ENCODE data around the gene FOXN3.
A peak's percentile ranks its signal among the peaks of the same experiment; 100 is the strongest.

FOXN3 gene

GRCh38 chr14:89190765-89191513, 226.1 kb downstream of the FOXN3 start:
- DNase-seq = no peak

DNA sequence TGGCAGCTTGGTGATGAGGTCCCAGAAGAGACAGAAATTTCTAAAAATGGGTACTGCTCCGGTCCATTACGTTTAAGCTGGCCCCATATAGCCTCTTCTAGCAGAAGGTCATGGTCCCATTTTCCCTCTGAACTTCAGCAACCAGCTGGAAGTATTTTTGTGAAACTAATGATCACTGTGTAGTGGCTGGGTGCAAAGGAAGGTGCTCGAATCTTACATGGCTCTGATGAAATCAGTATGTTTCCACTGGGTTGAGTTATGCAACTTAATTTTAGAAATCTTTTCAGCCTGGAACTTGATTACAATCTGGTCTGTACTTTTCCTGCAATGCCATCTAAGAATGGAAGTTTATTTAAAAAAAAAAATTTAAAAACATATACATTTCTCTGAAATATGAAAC, 228.5 kb downstream of the FOXN3 start:
- no peak for DNase-seq

DNA sequence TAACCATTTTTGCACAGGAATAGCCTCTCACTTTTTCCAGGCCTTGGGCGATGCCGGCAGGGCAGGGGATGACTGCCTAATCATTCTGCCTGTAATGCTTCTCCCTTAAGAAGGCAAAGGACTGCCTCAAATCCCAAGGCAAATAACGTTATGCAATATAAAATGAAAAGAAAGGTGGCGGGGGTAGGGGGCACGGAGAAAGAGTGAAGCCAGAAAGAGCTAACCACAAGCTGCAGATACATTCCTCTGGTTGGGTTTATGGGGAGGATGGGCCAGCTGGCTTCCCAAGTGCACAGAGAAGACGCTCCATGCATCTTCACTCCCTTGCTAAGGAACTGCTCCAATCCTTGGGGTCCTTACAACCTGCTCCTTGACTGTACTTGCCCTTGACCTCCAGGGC, 229.5 kb downstream of the FOXN3 start:
- DNase-seq = peak; percentile 53

DNA sequence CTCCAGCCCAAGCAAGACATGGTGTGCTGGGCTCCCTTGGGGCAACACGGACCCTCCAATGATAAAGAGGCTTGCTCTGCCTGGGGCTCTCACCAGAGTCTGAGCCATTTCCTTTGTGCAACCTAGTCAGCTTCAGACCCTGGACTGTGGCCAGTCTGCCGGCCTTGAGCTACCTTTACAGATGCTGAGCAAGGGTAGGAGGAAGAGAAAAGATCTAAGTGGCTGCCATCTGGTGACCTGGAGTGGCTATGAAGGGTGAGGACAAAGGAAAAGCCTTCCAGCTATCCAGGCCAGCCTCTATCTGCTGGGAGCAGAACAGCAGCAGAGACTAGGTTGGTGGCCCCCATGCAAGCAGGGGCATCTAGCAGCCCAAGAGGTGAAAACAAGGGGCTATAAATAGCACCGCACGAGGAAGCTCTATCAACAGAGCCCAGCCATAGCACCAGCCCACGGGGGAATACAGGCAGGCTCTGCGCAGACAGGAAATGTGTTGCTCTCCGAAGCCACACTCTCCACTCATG, 230.1 kb downstream of the FOXN3 start:
- DNase-seq = peak; percentile 12

DNA sequence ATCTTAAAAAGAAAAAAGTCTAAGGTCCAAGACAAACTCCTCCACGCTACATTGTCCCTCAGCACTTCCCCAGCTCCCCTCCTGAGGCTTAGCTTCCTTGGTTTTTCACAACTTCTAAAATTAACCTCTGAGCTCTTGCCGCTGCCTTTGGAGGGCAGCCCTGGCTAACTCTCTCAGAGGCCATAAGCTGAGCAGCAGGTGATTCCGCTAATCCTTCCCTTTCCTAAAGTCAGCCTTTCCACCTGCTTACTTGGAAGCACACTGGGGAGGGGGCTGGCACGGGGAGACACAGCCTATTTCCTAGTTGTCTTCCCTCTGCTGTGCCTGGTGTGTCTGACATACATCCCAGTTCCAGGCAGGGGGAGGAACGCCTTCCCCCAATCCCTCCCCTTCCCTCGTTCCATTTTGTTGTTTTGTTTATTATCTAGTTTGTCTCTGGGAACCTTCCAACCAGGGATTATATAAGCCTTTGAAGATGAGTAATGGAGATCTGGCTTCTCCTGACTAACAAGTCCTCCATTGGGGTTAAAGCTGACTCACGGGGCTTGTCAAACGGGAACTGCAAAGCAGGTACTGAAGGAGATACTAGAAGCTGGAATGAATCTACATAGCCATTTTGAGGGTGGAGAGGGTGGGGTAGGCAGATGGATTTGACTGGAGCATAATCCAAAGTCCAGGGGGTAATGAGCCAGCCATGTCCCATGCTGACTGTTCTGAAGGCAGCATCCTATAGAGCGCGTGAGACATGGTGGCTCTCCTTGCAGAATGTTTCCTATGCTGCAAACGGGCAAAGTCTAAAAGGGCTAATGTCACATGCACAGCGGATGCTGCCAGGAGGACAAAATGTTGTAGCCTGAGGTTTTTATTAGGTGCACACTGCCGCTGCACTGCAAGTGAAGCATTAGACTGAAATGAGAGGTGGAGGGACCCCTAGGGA, 230.8 kb downstream of the FOXN3 start:
- DNase-seq = peak; percentile 61

DNA sequence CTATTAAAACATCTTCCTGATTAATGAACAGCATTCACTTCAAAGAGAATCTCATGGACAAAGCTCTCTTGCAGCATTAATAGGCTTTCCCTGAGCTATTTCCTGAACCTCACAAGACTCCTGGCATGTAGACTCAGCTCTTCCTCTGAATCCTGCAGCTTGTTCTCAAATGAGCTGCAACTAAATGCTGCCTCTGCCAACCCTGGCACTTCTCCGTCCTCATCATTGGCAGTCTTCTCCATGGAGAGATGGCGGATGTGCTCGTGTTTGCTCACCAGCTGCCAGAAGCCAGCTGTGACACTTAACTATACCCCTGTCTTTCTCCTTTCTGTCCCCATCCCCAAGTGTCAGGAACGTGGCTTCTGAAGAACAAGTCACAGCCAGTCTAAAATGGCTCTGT, 232.1 kb downstream of the FOXN3 start:
- DNase-seq = no peak

GRCh38 chr14:89182326-89182725, 234.7 kb downstream of the FOXN3 start:
- no peak for DNase-seq

- DNase-seq = no peak
These were observed 236.5 kb downstream of the FOXN3 start for GRCh38 chr14:89180546-89180945.

DNA sequence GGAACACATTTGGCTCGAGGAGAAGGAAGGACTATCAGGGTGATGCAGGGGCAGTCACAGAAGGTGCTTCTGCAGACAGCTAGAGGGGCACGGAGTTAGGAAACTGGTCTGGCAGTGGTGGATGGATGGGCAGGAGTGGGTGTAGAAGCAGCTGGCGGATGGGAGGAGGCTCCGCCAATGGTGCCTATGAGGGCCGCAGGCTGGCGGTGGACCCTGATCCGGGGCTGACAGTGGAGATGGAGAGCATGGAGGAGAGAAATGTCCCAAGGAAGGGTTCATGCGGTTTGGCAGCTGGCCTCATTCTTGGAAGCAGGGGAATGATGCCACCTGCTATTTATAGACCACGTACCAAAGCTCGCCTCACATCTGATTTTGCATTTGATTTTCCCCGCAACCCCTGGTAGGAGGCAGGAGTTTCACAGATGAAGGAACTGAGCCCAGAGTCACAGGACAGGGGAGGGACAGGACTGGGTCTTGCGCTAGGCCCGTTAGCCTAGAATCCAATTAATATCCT, 237.1 kb downstream of the FOXN3 start:
- no peak for DNase-seq

DNA sequence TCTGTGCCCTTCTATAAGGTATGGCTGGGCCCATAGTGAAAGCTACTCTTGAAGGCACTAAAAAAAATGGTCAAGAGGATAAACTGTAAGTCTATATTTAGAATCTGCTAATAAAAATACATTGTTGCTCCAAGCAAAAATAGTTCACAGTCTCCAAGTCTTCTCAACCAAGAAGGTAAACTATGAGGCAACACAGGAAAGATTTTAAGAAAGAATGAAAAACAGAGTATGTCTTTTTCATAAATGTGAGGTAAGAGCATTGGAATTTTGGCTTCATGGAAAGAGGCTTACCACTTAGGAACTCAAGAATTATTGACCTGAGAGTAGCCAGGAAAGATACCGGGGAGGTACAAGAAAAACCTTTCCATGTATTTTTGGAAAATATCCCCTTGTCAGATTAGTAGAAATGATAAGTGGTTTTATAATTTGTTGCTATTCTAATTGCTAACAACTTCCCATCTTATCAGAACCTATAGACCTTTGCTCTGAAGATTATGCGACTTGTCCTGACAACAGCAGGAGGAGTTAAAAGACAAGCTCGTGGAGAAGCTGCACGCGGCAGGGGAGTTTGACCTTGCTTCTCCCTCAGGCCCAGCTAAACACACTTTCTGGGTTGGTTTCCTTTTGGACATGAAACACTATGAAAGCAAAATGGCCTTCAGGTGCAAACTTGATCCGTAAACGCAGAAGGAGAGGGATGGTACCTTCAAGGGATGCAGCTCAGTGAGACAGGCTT, 238.1 kb downstream of the FOXN3 start:
- peak; percentile 20 for DNase-seq

DNA sequence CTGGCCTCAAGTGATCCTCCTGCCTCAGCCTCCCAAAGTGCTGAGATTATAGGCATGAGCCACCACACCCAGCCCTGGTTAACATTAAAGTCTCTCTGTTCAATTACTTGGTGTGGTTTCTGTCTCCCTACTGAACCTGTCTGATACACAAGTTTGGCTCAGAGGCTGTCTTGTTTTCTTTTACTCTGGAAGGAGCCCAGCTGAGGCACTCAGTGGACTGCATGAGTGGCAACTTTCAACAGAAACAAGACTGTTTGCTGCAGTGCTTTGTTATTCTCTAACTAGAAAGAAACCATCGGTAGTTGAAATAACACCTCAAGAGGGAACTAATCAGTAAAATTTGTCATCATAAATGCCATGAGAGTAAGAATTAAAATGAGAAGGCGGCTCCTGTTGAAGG, 238.7 kb downstream of the FOXN3 start:
- no peak for DNase-seq

- no peak for DNase-seq
These were observed 240.9 kb downstream of the FOXN3 start for GRCh38 chr14:89175881-89176799.

GRCh38 chr14:89171628-89172027, 245.4 kb downstream of the FOXN3 start:
- DNase-seq = no peak

GRCh38 chr14:89171168-89171567, 245.9 kb downstream of the FOXN3 start:
- DNase-seq = no peak

DNA sequence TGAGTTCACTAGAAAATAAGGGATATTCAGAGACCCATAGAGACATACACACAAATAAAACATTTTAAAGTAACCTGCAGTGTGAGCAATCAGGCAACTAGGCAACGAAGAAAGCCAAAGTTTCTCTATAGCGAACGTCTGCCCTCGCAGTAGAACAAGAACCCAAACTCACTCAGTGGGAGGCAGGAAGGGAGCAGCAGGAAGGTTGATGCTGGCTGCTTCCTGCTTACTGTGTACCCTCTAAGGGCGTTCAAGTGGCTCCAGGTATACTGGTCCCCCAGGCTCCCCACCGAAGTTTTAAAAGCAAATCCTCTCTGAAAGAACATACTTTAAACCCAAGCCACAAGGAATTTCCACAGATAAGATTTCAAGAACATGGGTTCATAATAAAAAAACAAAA, 249.3 kb downstream of the FOXN3 start:
- DNase-seq = no peak

DNA sequence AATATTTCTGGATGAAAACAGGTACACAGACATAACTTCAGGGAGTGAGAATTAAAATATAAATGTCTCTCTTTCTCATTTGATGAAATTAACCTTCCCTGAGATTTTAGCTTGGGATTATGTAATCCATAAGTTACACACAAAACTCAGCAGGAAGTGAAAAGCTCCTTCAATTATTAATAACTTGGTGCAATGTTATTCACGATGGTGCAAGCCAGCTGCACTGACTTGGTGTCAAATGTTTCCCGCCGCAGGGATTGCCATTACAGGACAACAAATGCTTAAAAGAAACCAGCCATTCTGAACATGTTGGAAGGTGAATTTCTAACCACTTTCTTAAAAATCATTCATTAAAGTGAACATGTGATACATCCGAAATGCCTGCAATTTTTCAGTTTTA, 250.4 kb downstream of the FOXN3 start:
- no peak for DNase-seq

DNA sequence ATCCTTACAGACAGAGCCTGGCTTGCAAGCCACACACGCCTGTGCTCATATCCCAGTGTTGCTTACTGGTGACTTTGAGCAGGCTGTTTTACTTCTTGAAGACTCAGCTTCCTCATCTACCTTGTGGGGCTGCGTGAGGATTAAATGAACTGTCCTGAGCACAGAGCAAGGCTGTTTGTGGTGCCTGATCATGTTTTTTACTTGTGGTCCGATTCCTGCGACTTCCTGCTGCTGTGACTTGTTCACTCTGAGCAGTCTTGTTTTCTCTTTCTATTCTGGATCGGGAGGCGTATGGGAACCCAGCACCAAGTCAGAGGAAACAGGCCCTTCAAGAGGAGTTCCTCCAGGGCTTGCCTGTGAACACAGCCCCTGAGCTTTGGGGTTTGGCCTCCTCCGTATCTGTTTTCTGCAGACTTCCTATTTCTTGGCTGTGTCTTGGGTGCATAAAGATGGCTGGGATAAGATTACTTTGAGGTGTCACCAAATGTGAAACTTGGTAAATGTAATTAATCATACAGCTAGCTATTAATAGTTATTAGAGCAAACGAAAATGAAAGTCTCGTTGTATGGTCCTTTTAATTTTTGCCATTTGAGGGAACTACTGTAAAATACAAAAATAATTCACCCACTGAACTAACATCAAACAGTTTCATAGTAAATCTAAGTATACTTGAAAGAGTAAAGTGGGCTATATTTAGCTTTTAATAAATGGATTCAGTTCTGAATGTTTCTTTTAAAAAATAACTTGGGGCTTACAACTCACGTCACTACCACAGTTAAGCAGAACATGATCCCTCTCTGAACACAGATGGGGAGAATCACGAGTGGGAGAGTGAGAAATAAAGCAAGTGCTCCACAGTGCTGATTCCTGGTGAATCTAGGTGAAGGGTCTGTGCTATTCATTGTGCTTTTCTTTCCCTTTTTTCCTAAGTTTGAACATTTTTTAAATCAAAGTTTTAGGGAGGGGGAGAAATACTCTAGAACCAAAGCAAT, 251.5 kb downstream of the FOXN3 start:
- no peak for DNase-seq

DNA sequence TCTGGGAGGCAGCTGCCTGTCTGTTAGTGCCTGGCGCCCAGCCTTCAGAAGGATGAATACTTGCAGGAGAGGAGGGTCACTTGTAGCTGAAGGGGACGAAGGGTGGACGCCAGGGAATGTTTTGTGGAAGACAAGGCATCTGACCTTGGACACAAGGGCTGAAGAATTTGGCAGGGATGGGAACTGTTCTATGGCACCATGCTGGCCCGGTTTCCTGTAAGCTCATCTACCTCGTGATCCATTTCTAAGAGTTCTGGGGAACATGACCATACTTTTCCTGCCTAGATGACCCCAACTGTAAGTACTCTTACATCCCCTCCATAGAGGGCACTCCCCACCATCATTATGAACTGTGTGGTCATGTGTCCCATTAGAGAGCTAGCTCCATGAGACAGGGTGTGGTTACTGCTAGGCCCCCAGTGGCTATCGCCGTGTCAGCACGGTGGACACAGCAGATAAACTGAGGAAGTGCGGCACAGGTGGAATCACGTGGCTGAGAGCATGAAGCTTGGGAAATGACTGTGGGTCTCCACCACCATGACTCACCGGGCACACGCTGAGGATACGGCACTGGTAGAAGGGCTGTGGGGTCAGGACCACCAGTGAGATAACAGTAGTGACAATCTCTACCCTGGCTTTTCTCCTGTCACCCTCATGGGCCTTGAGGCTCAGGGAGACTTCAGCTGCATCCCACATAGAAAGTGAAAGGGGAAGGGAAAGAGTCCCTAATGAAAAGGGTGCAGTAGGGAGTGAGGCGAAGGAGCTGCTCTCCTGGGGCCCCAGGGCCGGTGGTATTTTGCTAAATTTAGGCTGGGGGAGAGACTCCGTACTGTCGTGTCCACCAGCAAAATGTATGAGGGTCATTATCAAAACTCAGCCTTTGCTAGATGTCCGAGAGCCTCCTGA, 252.6 kb downstream of the FOXN3 start:
- DNase-seq = no peak

DNA sequence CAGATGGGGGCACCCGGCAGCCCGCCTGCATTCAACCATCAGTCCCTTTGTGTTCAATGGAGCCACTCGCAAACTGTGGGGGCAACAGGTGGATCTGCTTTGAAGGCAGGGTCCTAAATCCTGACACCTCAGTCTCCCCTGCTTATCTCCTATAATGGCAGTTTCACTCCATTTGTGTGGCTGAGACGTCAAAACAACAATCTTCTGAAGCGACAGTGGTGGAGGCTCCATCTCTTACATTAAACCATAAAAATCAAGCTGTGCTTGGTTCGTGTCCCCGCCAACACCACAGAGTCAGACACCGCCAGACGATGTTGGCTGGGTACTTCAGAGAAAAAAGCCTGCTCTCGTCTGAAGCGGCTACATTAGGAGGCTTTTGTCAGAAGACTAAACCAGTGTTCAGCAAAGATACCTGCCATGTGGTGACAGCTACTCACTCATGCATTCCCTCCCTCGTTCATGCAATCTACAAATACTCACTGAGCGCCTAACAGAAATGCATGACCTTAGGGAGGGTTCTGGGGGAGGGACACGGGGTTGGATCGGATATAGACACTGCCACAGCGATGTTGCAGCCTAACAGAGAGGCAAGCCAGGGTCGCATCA, 253.9 kb downstream of the FOXN3 start:
- DNase-seq = no peak
